Middle frontal gyrus (tissue), 1 donor: ENCODE measurements around the gene CCND2.

ENCODE experiments used
- DNase-seq: peaks from one replicate; pipeline ENCODE4 v3.0.0-alpha.2; 2015; ENCODE audit warnings: low spot score; ENCODE audit errors: extremely low spot score

Gene CCND2

DNA sequence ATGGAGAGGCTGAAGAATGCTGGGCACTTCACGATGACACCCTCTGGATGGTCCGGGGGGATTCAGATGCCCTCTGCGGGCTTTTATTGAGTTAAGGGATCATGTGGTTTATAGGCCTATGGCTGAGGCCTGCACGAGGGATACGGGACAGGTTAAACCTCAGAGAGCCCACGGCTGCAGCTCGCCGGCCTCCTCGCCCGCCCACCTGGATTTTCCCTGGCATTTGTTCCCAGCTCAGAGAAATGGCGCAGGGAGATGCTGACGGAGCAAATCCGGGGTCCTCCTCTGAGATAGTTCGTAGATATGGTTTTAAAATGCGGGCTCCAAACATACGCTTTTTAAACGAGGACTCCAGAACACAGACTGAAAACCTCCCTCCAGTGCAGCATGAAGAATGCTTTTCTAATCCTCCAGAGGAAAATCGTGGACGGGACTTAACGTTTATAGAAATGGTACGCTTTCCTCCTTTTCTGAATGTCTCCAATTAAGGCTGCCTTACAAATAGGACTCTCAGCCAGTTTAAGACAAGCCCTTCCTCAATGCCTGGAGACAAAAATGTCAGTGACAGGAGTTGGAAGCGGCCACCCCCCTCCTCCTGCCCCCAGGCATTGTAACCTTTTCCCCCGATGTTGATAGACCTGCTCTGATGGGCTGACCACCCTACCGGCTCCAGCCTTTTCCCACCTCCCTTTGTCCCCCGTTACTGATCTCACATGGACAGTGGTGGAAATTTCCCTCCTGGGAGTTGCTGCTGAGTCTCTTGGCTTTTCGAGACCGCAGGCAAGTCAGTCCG is 16.6 kb downstream of the CCND2 start:
- no peak for DNase-seq

DNA sequence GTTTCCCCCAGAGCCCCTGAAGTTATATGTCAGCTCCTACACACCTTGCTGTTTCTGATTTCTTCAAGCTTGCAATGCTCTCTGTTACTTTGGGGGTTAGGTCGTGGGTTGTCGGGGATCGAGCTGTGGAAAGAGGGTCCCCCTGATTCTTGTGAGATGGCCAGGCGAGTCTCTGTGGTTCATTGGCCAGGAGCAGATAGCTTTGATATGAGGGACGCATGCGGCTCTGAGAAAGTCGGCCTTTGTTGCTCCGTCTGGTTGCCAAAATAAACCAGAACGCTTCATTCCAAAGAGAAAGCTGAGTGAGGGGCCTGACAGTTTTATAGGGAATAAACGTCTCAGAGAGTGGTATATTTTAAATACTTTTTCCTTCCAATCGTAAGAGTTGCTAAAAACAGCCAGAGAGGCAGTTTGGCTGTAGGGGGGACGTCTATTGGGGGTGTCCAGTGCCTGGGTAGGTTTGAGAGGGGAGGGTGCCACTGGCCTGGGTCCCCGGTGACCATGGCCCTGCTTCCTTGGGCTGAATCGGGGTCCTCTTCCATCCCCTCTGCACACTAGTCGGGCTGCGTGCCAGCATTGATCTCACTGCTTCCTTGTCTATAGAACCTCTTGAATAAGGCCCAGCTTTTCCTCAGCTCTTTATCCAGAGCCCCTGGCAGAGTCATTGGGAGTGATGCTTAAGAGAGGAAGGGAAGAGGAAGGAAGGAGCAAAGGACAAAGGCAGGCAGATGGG is 18.9 kb downstream of the CCND2 start:
- no peak for DNase-seq

DNA sequence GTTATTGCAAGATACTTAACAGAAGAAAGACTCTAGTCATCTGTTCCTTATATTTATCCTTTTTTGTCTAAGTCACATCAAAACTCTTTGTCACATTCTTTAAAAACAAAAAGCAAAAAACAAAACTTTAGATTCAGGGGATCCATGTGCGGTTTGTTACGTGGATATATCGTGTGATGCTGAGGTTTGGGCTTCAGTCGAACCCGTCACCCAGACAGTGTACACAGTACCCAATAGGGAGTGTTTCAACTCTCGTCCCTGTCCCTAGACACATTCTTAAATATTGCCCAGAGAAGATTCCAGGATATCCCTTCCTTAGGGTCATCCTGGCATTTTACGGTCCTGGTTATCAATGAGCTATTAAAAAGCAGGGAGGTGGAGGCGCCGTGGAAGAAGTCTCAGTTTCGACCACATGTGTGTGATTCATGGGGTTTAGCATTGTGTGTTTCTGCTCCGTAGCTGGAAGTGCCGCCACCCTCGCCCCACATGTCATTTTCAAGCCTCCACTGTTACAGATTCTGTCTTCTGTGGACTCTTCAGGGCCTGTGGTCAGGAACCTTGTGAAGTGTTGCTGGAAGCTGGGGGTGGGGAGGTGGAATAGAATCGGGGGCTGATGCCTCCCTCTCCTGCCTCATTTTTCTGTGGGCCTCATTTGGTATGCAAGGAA is 19.9 kb downstream of the CCND2 start:
- DNase-seq, result no peak

DNA sequence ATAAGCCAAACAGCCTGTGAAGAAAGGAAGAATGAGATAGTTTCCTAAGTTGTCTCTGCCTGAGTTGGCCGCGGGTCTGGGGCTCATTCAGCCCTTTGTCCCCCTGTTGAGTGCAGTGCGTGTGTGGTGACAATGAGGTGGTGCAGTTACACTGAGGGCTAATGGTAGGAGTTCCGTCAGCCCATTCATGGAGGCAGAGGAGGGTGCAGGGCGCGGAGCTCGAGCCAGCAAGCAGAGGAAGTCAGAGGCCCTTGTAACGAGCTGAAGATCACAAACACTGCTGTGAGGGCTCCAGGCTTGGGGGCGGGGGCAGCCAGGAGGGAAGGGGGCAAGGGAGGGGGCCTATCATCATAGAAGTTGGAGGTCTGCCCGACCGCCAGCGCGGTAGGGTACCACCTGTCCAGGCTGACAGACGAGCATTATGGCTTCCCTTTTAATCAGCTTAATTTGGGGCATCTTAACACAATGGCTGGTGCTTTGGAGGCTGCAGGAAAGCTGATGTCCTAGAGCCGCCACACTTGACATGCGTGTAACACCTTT is 20.5 kb downstream of the CCND2 start:
- DNase-seq, result no peak

DNA sequence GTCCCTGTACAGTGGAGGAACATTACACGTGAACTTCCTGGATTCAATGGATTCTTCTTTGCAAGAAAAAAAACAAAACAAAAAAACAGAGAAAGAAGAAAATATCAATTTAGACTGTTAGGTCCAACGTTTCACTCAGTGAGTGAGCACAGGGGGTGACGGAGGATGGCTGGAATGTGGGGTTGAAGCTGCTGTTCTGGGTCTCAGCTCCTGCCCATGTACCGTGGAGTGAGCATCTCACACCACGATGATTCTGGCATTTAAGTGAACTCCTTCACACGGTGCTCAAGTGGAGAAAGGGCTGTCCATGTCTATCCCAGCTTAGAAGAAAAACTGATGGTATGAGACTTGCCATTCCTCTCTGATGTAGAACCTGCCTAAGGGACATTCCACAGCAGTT is 23.2 kb downstream of the CCND2 start:
- DNase-seq, result no peak

DNA sequence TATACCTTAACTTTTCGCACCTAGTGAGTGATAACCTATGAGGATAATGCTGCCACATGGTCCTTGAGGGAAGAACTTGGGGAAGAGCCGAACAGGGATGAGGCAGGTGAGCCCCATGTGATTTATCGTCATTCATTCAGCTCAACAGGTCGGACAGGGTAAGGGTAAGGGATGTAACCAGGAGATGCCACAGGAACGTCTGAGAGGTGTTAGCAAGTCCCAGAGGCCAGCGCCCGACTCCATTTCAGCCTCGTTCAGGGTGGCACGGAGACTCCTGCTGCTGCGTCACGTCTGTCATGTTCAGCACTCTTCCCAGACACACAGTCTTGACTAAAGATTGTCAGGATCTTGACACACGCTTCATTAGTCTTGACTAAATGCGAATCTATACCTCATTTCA is 24.1 kb downstream of the CCND2 start:
- no peak for DNase-seq

DNA sequence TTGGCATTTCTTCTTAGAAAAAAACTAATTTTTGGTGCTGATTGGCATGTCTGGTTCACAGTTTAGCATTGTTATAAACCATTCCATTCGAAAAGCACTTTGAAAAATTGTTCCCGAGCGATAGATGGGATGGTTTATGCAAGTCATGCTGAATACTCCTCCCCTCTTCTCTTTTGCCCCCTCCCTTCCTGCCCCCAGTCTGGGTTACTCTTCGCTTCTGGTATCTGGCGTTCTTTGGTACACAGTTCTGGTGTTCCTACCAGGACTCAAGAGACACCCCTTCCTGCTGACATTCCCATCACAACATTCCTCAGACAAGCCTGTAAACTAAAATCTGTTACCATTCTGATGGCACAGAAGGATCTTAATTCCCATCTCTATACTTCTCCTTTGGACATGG is 27.3 kb downstream of the CCND2 start:
- no peak for DNase-seq

DNA sequence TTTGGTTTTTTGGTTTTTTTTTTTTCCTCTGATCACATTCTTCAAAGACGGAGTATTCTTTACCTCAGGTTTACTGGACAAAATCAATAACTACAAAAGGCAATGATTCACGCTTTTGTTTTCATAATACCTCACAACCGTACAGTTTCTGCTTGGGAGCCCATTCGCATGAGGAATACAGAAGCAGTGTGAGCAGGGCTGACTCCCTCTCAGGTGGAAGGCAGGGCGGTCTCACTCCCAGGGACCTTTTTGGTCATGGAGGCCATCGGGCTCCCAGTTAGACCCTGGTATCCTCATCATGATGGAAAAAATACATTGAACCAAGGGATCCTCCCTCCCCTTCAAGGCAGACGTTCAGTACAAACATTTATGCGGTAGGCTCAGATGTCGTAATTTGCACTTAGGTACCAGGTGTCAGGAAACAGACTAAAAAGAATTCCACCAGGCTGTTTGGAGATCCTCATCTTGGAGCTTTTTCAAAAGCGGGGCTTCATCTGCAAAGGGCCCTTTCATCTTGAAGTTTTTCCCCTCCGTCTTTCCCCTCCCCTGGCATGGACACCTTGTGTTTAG is 28.5 kb downstream of the CCND2 start:
- DNase-seq, result no peak

DNA sequence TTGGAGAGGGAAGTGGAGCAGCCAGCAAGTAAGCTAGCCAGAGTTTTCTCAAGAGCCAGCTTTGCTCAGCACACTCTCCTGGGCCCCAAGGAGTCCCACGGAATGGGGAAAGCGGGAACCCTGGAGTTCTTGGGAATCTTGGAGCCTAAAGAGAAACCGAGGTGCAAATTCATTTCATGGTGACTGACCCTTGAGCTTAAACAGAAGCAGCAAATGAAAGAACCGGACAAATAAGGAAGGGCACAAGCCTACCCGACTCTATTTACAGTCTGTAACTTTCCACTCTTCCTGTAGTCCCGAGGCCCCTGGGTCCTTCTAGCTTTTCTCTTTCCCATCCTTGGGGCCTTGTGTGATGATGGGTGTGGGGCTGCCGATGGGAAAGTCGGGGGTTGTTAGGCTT is 29.3 kb downstream of the CCND2 start:
- DNase-seq, result no peak

DNA sequence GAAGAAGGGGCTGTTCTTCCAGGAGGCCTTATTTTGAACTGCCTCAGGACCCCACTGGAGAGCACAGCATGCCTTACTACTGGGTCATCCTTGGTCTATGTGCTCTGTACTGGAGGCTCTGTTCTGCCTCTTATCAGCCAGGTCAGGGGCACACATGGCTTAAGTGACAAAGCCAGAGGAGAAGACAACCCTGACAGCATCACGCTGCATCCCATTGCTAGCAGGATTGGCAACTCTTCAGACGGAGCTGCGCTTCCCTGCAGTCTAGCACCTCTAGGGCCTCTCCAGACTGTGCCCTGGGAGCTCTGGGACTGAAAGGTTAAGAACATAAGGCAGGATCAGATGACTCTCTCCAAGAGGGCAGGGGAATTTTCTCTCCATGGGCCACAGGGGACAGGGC is 30.2 kb downstream of the CCND2 start:
- no peak for DNase-seq

DNA sequence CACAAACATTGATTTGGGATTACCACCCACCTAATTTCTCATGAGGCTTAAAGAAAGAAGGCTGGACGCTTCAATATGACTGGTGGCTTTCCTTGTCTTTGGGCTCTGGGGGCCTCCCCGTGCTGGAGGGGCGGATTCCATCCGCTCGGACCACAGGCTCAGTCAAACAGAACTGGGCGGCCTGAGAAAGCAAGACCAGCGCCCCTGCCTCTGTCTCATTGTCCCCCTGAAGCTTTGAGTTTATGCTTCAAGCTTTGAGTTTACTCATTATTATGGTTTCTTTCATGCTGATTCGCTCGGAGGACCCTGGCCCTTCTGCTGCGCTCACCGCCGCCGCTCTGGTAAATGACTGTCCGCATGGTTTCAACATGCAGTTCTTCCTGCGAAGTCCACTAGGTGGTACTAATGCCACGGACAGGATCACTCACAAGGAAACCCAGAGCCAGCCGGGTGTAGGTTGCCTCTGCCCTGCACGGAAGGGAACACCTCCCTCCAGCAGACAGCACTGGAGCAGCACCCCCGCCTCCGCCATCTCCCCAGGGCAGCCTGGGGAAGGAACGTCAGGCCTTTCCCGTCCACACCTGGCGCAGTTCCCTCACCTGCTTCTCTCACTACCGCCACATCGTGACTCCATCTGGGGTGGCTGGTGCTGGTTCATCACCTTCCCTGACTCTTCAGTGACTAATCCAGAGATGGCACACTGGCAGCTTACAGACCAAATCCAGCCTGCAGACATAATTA is 34.2 kb downstream of the CCND2 start:
- no peak for DNase-seq

DNA sequence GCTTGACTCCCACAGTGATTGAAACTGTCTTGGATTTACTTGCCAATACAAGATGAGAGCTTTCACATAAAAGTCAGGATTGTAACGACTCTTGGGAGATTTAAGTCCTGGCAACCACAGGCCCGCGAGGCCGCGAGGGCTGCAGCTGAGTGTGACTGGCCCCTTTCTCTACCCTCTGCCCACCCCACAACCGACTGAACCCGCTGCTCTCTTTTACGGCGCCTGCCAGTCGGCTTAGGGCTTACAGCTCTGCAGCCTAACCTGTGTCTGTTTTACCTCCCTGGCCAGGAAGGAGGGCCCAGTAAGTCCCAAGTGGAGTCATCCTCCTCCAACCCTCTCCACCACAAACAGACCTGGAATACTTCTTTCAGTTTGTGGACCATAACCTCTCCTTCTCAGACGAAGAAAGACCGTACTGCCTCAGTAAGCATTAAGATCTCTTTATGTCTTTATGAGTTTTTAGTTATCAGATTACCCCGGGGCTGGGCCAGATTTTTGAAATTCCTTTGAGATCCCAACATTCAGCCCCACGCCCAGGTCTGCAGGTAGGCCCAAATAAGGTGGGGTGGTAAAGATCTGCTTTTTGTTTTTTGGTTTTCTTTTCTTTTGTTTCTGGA is 34.9 kb downstream of the CCND2 start:
- no peak for DNase-seq

DNA sequence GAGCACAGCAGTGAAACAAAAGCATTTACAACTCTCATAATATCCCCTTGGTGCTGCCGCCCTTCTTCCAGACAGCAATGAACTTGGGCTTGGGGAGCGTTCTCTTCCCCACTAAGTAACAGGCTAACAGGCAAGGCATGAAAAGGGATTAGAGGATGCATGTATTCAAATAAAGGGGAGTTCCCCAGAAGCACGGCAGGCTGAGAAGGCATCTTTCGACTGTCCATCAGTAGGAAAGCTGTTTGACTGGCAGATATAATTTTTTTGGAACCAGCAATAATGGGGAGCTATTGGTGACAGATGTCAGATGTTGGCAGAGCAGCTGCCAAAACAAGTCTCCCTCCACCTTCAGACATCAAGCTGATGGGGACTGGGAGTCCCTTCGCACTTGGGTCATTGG is 38.2 kb downstream of the CCND2 start:
- no peak for DNase-seq

DNA sequence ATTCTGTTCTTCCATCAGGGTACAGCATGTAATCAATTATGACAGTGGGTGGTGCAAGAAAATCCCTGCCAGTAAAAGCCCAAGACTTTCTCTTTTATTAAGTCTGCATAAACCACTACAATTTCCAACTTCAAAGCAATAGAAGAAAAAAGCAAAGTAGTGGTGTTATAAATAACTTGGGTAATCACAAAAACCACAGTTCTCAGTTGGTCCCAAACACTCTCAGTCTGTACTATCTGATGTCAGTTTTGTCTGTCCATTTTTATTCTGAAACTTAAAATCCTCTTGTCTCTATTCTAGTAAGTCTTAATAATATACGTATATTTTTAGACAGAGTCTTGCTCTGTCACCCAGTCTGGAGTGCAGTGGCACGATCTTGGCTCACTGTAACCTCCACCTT is 38.7 kb downstream of the CCND2 start:
- no peak for DNase-seq

DNA sequence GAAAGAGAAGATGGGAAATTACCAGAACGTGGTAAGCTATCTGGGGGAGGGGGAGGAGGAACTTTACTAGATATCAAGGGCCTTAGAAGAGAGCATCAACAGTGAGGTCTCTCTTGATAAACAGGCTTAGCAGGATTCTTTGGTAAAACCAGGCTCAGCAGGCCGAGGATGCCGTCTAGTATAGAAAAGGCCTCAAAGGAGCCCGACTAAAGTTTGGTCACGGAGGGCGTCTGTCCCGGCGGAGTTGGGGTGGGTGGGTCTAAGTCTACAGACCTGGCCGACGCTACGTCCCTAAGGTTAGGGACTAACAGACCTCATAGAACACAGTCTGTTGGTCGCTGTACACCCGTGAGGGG is 46.9 kb downstream of the CCND2 start:
- no peak for DNase-seq

DNA sequence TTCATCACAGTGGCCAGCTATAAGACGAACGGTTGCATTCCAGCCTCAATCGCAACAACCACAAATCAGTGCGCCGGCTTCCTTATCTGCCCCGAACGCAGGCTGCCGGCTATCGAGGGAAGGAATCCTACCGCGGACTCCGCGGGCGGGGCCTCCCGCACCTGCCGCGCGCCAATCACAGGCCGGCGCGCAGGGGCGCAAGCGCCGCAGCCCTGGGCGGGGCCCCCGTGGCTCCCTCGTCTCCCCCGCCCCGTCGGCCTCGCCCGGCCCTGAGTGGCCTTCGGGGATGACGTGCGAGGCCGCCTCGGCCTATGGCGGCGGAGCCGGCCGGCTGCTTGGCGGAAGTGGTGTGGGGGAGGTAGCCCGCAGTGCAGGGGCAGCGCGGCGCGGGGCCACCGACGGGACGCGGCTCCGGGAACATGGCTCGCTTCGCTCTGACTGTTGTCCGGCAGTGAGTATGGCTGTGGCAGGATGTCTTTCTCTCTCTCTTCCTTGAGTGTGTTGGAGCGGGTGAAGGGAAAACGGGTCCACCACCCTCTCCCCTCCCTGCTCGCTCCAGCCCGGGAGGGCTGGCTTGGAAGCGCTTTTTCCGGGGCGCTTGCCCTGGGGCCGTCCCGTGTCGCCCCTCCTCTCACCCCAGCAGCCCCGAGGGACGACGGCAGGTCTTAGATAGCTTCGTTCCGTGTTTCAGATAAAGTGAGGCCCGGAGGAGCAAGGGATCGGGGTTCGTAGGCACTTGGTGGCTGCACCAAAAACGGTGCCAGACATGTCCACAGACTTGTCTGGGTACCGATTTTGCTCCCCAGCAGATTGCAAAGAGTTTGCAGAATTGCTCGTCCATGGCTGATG is 47.5 kb downstream of the CCND2 start, which contains the start of gene TIGAR:
Gene TIGAR, plus strand, starts transcription at position 361 of the 849 bp plus-strand sequence. Its CDS starts 59 bp downstream, at position 420.
- DNase-seq, result peak; percentile 97

DNA sequence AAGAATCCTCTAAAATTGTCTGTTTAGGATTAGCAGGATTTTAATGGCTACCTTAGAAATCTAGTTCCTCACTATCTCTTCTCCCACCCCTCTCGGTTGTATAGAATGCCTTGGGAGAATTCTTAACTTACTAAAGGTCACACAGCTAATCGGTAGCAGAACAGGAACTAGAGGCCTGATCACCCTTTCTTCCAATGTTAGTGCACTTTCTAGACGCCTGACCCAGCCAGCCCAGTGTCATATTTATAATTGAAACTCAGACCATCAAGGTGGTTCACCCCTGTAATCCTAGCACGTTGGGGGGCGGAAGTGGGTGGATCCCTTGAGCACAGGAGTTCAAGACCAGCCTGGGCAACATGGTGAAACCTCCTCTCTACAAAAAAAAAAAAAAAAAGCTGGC is 49.2 kb downstream of the CCND2 start:
- DNase-seq, result no peak
